HepG2 (cell line): ENCODE results near the gene KIF21B. TPM values are rescaled to one million over a fixed set of nuclear protein-coding genes. Genes with fewer than 3 reads are reported as not detected.

ENCODE experiments used
- ATAC-seq: fragments of 200-7000 bp; cut with Tn5 transposase; 3 replicates; pipeline ENCODE4 v1.9.1; 2020; ENCODE audit warnings: mild to moderate bottlenecking, moderate library complexity
- BruUV-seq: library from RNA; stranded (reverse); fragments of 400-500 nt; replicated peaks from 2 replicates; lab custom pipeline; 2021; lab: Mats Ljungman, UMichigan
- CTCF ChIA-PET: fragments of 300-600 bp; formaldehyde crosslinking; extraction: SDS; loops from one replicate; lab custom pipeline; 2021; ENCODE audit warnings: low total read pairs, inconsistent platforms, low intra/inter-chr PET ratio; lab: Yijun Ruan, JAX
- POLR2A ChIA-PET: fragments of 350-600 bp; sonication (Branson Sonifier 250); formaldehyde crosslinking; loops from one replicate; lab custom pipeline; 2020; ENCODE audit warnings: antibody characterized with exemption, inconsistent platforms; lab: Yijun Ruan, JAX
- DNase-seq: peaks from one replicate; pipeline ENCODE4 v3.0.0-alpha.2; 2015; ENCODE audit warnings: low spot score
- FAIRE-seq: peaks from 3 replicates; lab custom pipeline; 2011; peaks lifted over from hg19 to GRCh38; lab: Jason Lieb, UNC
- H2AFZ ChIP-seq: one replicate; pipeline ENCODE4 v1.6.1; 2011; ENCODE audit warnings: low read length, inconsistent platforms
- H3K27ac ChIP-seq: fragments of 300-600 bp; 3 replicates; pipeline ENCODE4 v1.8.0; 2011; ENCODE audit warnings: mixed run types, mild to moderate bottlenecking, mixed read lengths, low read length, inconsistent platforms; ENCODE audit not compliant: insufficient read depth; ENCODE audit errors: extremely low read length
- H3K27me3 ChIP-seq, 2 experiments: fragments of 200-600 bp in 1 of 2; 2 replicates in 1 of 2; 3 replicates in 1 of 2; pipeline versions ENCODE4 v1.6.0 to v1.8.0; 2011; ENCODE audit warnings: low read length in 2 of 2, mild to moderate bottlenecking in 2 of 2, moderate library complexity in 2 of 2, inconsistent platforms in 1 of 2; ENCODE audit not compliant: insufficient read depth in 2 of 2, control insufficient read depth in 1 of 2
- H3K36me3 ChIP-seq, 2 experiments: fragments of 200-600 bp in 1 of 2; replicated peaks in 1 of 2; 2 replicates in 1 of 2; 3 replicates in 1 of 2; pipeline versions ENCODE4 v1.5.1 to v1.8.0; 2011; ENCODE audit warnings: low read length in 2 of 2, inconsistent platforms in 1 of 2; ENCODE audit not compliant: insufficient read depth in 2 of 2, control insufficient read depth in 1 of 2
- H3K4me1 ChIP-seq: 2 replicates; pipeline ENCODE4 v1.5.1; 2012; ENCODE audit warnings: low read length, inconsistent platforms; ENCODE audit not compliant: insufficient read depth
- H3K4me2 ChIP-seq: 2 replicates; pipeline ENCODE4 v1.6.0; 2011; ENCODE audit warnings: low read depth, low read length, inconsistent platforms
- H3K4me3 ChIP-seq, 3 experiments: fragments of 200-600 bp in 1 of 3; sonication (generic), shearing (Covaris generic) in 1 of 3; replicated peaks in 1 of 3; 2 replicates each; pipeline ENCODE4 v1.5.1; 2011 to 2016; ENCODE audit warnings: low read length in 3 of 3, inconsistent platforms in 2 of 3, low read depth in 2 of 3, mild to moderate bottlenecking in 2 of 3, control low read depth in 1 of 3, mixed read lengths in 1 of 3; ENCODE audit not compliant: insufficient read depth in 1 of 3
- H3K79me2 ChIP-seq: one replicate; pipeline ENCODE4 v1.6.1; 2011; ENCODE audit warnings: low read length, inconsistent platforms; ENCODE audit not compliant: insufficient read depth
- H3K9ac ChIP-seq: 2 replicates; pipeline ENCODE4 v1.6.0; 2011; ENCODE audit warnings: mild to moderate bottlenecking, low read depth, low read length, inconsistent platforms; ENCODE audit not compliant: insufficient read depth
- H3K9me3 ChIP-seq: 2 replicates; pipeline ENCODE4 v1.5.1; 2012; ENCODE audit warnings: mild to moderate bottlenecking, low read length
- H4K20me1 ChIP-seq: 2 replicates; pipeline ENCODE4 v1.6.0; 2011; ENCODE audit warnings: inconsistent platforms, mild to moderate bottlenecking, low read length, moderate library complexity; ENCODE audit not compliant: insufficient read depth
- MEIS2 ChIP-seq: sonication (generic); formaldehyde crosslinking; IDR thresholded peaks from 2 replicates; pipeline ENCODE4 v1.9.0; 2021; ENCODE audit warnings: mild to moderate bottlenecking, missing genetic modification reagents
- MTF1 ChIP-seq: sonication (generic); formaldehyde crosslinking; IDR thresholded peaks from 2 replicates; pipeline ENCODE4 v1.5.0; 2020; ENCODE audit warnings: missing genetic modification reagents
- MZF1 ChIP-seq: sonication (generic); formaldehyde crosslinking; IDR thresholded peaks from 2 replicates; pipeline ENCODE4 v1.8.1; 2023; ENCODE audit warnings: mild to moderate bottlenecking, missing genetic modification reagents, borderline replicate concordance
- NCOR1 ChIP-seq: fragments of 200-600 bp; sonication (generic); IDR thresholded peaks from 2 replicates; pipeline ENCODE4 v1.7.0; 2017; ENCODE audit warnings: antibody characterized with exemption, low read length, borderline replicate concordance
- NKX3-1 ChIP-seq: sonication (generic); formaldehyde crosslinking; IDR thresholded peaks from 2 replicates; pipeline ENCODE4 v1.5.0; 2020; ENCODE audit warnings: missing genetic modification reagents
- RBM39 ChIP-seq: fragments of 200-400 bp; formaldehyde crosslinking; IDR thresholded peaks from one replicate; pipeline ENCODE4 v1.6.1; 2018; ENCODE audit warnings: antibody characterized with exemption, mild to moderate bottlenecking, low read depth, low read length; ENCODE audit not compliant: poor library complexity, severe bottlenecking
- REL ChIP-seq: sonication (generic); formaldehyde crosslinking; conservative IDR thresholded peaks from 2 replicates; pipeline ENCODE4 v1.8.0; 2022; ENCODE audit warnings: mild to moderate bottlenecking, missing genetic modification reagents, moderate library complexity
- RNF2 ChIP-seq: fragments of 450-650 bp; conservative IDR thresholded peaks from 2 replicates; pipeline ENCODE4 v1.6.1; 2016; ENCODE audit warnings: low read depth
- ZBTB7B ChIP-seq: sonication (generic); formaldehyde crosslinking; IDR thresholded peaks from 2 replicates; pipeline ENCODE4 v1.4.0; 2020; ENCODE audit warnings: missing genetic modification reagents
- ZIK1 ChIP-seq: sonication (generic); formaldehyde crosslinking; IDR thresholded peaks from 2 replicates; pipeline ENCODE4 v1.5.0; 2020; ENCODE audit warnings: mild to moderate bottlenecking, low read depth, missing genetic modification reagents, borderline replicate concordance
- ZNF558 ChIP-seq: sonication (generic); formaldehyde crosslinking; IDR thresholded peaks from 2 replicates; pipeline ENCODE4 v1.9.0; 2022; ENCODE audit warnings: mild to moderate bottlenecking, missing genetic modification reagents, borderline replicate concordance
- WGBS: methylation state at CpG from one replicate; pipeline ENCODE4 v1.1.6; 2017; ENCODE audit warnings: low lambda C conversion rate; 5-methylcytosine and 5-hydroxymethylcytosine counted together
- in situ Hi-C: cut with HindIII; loops from 2 replicates; pipeline ENCODE4 v1.10.0; 2017; ENCODE audit warnings: low pct_unique_long_range_greater_than_20kb; ENCODE audit not compliant: extremely low pct_ligation_motif_present
- intact Hi-C: fragments of 100-400 bp; cut with micrococcal nuclease; formaldehyde crosslinking; loops from one replicate; pipeline ENCODE4 v1.10.0; 2022; ENCODE audit not compliant: unreplicated experiment
- polyA plus RNA-seq, 8 experiments: library from polyadenylated mRNA; depleted of rRNA in 3 of 8; stranded (reverse) in 7 of 8; unstranded in 1 of 8; fragments of >200 nt; fragmentation: Illumina TruSeq in 4 of 8; extraction: Trizol in 4 of 8; gene quantifications; 2 replicates each; pipeline versions ENCODE4 v1.2.1 to v1.2.3, GENCODE V29; 2011 to 2016; ENCODE audit warnings: low read depth in 4 of 8, missing spikeins in 1 of 8, mixed read lengths in 1 of 8; ENCODE audit not compliant: insufficient read depth in 1 of 8
- total RNA-seq, 5 experiments: library from RNA; depleted of rRNA; stranded (reverse); fragments of >200 nt; fragmentation: Illumina TruSeq; extraction: Trizol; gene quantifications; 2 replicates each; pipeline ENCODE4 v1.2.3, GENCODE V29; 2016; ENCODE audit warnings: low read depth in 1 of 5
- TF ChIP-seq, protein P1 (sequence below): sonication (generic); formaldehyde crosslinking; IDR thresholded peaks from 2 replicates; pipeline ENCODE4 v1.8.0; 2022; ENCODE audit warnings: mild to moderate bottlenecking, missing genetic modification reagents, moderate library complexity
- TF ChIP-seq, protein P2 (sequence below): sonication (generic); formaldehyde crosslinking; IDR thresholded peaks from 2 replicates; pipeline ENCODE4 v1.4.0; 2020; ENCODE audit warnings: mild to moderate bottlenecking, missing genetic modification reagents
- TF ChIP-seq, protein P3 (sequence below): sonication (generic); formaldehyde crosslinking; IDR thresholded peaks from 2 replicates; pipeline ENCODE4 v1.4.0; 2020; ENCODE audit warnings: mild to moderate bottlenecking, missing genetic modification reagents

Gene KIF21B
- total and polyA plus RNA-seq, 2 of the 13 experiments (the other 11 are each of a cell fraction or from before 2014, with no cell fraction given), result 0.17 to 0.20 TPM

DNA sequence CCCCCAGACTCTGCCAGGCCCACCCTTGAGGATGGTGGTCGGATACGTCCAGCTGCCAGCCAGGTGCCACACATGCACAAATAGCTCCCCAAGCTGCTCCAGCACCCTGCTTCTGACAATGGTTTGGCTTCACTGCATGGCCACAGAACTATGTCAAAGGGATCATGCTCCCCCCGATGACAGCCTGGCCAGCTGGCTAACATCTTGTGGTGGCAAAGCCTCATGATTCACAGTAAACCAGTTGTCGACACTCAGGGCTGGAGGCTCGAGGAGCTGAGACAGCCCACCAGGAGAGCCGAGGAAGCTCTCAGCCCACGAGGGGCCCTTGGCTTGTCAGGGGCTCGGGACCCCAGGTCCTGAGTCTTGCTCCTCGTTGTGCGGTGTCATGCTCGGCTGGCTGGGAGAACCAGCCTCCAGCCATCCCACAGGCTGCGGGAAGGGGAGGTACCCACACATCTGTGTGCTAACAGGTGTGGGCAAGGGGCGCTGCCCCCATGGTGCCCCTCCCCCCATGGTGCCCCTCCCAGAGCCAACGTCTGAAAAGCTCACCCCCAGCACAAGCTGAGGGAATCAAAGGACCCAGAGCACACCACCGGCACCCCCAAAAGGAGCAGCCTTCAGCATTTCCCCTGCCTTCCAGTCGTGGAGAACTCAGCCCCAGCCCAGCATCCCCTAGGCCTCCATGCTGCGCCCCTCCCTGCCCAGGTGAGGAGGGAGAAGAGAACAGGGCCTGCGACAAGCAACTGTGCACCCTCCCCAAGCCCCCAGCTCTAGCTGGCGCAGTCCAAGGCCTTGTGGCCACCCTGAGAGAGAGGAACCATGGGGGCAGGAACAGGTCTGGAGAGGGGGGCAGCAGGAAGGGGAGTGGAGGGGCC is 41.2 kb downstream of the KIF21B start (continued):
- TF ChIP-seq MZF1 (CRISPR knock-in tag), result no peak
- TF ChIP-seq, protein P1, sequence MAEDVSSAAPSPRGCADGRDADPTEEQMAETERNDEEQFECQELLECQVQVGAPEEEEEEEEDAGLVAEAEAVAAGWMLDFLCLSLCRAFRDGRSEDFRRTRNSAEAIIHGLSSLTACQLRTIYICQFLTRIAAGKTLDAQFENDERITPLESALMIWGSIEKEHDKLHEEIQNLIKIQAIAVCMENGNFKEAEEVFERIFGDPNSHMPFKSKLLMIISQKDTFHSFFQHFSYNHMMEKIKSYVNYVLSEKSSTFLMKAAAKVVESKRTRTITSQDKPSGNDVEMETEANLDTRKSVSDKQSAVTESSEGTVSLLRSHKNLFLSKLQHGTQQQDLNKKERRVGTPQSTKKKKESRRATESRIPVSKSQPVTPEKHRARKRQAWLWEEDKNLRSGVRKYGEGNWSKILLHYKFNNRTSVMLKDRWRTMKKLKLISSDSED (CRISPR knock-in tag), result no peak
- no peak for TF ChIP-seq NKX3-1 (CRISPR knock-in tag)
- TF ChIP-seq, all 625 proteins: peak for 0

DNA sequence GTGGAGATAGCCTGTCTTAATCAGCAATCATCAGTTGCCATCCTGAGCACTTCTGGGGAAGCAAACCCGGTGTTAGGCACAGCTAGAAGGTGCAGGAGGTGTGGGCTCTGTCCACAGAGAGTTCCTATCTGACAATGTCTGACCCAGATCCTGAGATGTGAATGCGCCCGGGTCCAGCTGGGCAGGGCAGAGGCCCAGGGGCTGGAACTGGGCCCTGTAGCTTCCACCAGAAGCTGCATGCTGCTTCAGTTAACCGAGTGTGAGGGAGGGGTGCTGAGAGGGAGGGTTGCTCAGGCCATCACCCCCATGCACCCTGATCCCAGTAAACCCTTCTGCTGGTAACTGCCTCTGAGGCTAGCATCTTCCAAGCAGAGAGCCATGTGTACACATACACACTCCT is 42.2 kb downstream of the KIF21B start:
- intact Hi-C loops, result no loop called here
- CTCF ChIA-PET, result no interaction called here
- H3K9ac ChIP-seq, result no peak overlapping the region
- H3K36me3 ChIP-seq, result no peaks in the 10 kb centered on the region
- no peak for FAIRE-seq
- H3K4me1 ChIP-seq, result no peaks in the 10 kb centered on the region
- H3K27me3 ChIP-seq, result no peaks in the 10 kb centered on the region
- 73% methylated on average over 3 of the region's 4 CpGs for WGBS
- no peak overlapping the region for H2AFZ ChIP-seq
- H3K79me2 ChIP-seq, result no peaks in the 10 kb centered on the region
- no peak overlapping the region for H3K27ac ChIP-seq
- DNase-seq, result no peak
- POLR2A ChIA-PET, result no interaction called here
- no TSS peak for BruUV-seq
- H3K4me3 ChIP-seq, result no peak overlapping the region
- H4K20me1 ChIP-seq, result no peaks in the 10 kb centered on the region
- peaks cover 4% of the 10 kb centered on the region; the same call in 1 of the 2 replicates for H3K9me3 ChIP-seq
- no peak overlapping the region for H3K4me2 ChIP-seq
- no peak for TF ChIP-seq RNF2
- TF ChIP-seq ZNF558 (CRISPR knock-in tag), result no peak
- TF ChIP-seq, protein P2, sequence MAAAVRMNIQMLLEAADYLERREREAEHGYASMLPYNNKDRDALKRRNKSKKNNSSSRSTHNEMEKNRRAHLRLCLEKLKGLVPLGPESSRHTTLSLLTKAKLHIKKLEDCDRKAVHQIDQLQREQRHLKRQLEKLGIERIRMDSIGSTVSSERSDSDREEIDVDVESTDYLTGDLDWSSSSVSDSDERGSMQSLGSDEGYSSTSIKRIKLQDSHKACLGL (CRISPR knock-in tag), result no peak
- TF ChIP-seq NCOR1, result no peak
- no peak for TF ChIP-seq REL (CRISPR knock-in tag)
- no peak for TF ChIP-seq MTF1
- TF ChIP-seq MEIS2 (CRISPR knock-in tag), result no peak
- TF ChIP-seq ZIK1 (CRISPR knock-in tag), result no peak
- no peak for TF ChIP-seq ZBTB7B (CRISPR knock-in tag)
- no peak for TF ChIP-seq RBM39
- TF ChIP-seq, protein P3, sequence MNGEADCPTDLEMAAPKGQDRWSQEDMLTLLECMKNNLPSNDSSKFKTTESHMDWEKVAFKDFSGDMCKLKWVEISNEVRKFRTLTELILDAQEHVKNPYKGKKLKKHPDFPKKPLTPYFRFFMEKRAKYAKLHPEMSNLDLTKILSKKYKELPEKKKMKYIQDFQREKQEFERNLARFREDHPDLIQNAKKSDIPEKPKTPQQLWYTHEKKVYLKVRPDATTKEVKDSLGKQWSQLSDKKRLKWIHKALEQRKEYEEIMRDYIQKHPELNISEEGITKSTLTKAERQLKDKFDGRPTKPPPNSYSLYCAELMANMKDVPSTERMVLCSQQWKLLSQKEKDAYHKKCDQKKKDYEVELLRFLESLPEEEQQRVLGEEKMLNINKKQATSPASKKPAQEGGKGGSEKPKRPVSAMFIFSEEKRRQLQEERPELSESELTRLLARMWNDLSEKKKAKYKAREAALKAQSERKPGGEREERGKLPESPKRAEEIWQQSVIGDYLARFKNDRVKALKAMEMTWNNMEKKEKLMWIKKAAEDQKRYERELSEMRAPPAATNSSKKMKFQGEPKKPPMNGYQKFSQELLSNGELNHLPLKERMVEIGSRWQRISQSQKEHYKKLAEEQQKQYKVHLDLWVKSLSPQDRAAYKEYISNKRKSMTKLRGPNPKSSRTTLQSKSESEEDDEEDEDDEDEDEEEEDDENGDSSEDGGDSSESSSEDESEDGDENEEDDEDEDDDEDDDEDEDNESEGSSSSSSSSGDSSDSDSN (CRISPR knock-in tag), result no peak
- TF ChIP-seq, all 625 proteins: peak for 0
- in situ Hi-C loops, result no loop called here
- no peak for ATAC-seq
